IMR-90 (cell line): Measurements from ENCODE around the gene DPF1. TPM values are rescaled to one million over a fixed set of nuclear protein-coding genes. Genes with fewer than 3 reads are reported as not detected.

Source experiments
- ATAC-seq: fragments of 200-7000 bp; cut with Tn5 transposase; 2 replicates; pipeline ENCODE4 v1.9.1; 2020; ENCODE audit warnings: low read depth, mild to moderate bottlenecking, moderate library complexity
- BruUV-seq: library from RNA; stranded (reverse); fragments of 400-500 nt; replicated peaks from 2 replicates; lab custom pipeline; 2021; lab: Mats Ljungman, UMichigan
- CTCF ChIA-PET: fragments of 300-600 bp; formaldehyde crosslinking; extraction: SDS; loops from one replicate; lab custom pipeline; 2021; ENCODE audit warnings: antibody characterized with exemption; lab: Yijun Ruan, JAX
- POLR2A ChIA-PET: fragments of 300-600 bp; sonication (Branson Sonifier 250); formaldehyde crosslinking; loops from one replicate; lab custom pipeline; 2022; ENCODE audit warnings: antibody characterized with exemption; ENCODE audit not compliant: unreplicated experiment; lab: Charles Lee
- DNase-seq: peaks from one replicate; pipeline ENCODE4 v3.0.0; 2013
- H2AFZ ChIP-seq: replicated peaks from 2 replicates; pipeline ENCODE3; 2013; ENCODE audit warnings: low read length, mild to moderate bottlenecking; ENCODE audit not compliant: poor library complexity
- H2AK5ac ChIP-seq: 2 replicates; pipeline ENCODE4 v1.6.1; 2013; ENCODE audit warnings: low read depth, low read length, inconsistent platforms
- H2AK9ac ChIP-seq: replicated peaks from 2 replicates; pipeline ENCODE3; 2013; ENCODE audit warnings: mild to moderate bottlenecking, low read depth, low read length, moderate library complexity; ENCODE audit not compliant: poor library complexity
- H2BK120ac ChIP-seq: 2 replicates; pipeline ENCODE4 v1.6.1; 2013; ENCODE audit warnings: low read depth, low read length, inconsistent platforms
- H2BK15ac ChIP-seq: 3 replicates; pipeline ENCODE4 v1.6.1; 2013; ENCODE audit warnings: low read depth, low read length, inconsistent platforms
- H2BK20ac ChIP-seq: 2 replicates; pipeline ENCODE4 v1.6.1; 2013; ENCODE audit warnings: low read depth, mild to moderate bottlenecking, inconsistent platforms, low read length, moderate library complexity
- H2BK5ac ChIP-seq: 2 replicates; pipeline ENCODE4 v1.6.1; 2013; ENCODE audit warnings: mild to moderate bottlenecking, low read depth, low read length, inconsistent platforms; ENCODE audit not compliant: poor library complexity, severe bottlenecking
- H3K14ac ChIP-seq: replicated peaks from 2 replicates; pipeline ENCODE4 v1.6.1; 2013; ENCODE audit warnings: low read depth, low read length, inconsistent platforms
- H3K18ac ChIP-seq: 2 replicates; pipeline ENCODE4 v1.6.1; 2013; ENCODE audit warnings: low read depth, low read length, control low read depth
- H3K23ac ChIP-seq: 2 replicates; pipeline ENCODE4 v1.6.1; 2013; ENCODE audit warnings: low read depth, low read length, inconsistent platforms
- H3K27ac ChIP-seq: 2 replicates; pipeline ENCODE4 v1.5.1; 2013; ENCODE audit warnings: mild to moderate bottlenecking, control low read depth, low read length; ENCODE audit not compliant: insufficient read depth
- H3K27me3 ChIP-seq: 2 replicates; pipeline ENCODE4 v1.6.1; 2013; ENCODE audit warnings: low read length; ENCODE audit not compliant: control insufficient read depth, insufficient read depth
- H3K36me3 ChIP-seq: 2 replicates; pipeline ENCODE4 v1.6.1; 2013; ENCODE audit warnings: low read length, mixed read lengths; ENCODE audit not compliant: control insufficient read depth, insufficient read depth
- H3K4ac ChIP-seq: 2 replicates; pipeline ENCODE4 v1.6.1; 2013; ENCODE audit warnings: low read depth, low read length, inconsistent platforms
- H3K4me1 ChIP-seq: 2 replicates; pipeline ENCODE4 v1.6.1; 2013; ENCODE audit warnings: low read length, mixed read lengths; ENCODE audit not compliant: control insufficient read depth, insufficient read depth
- H3K4me2 ChIP-seq: 2 replicates; pipeline ENCODE4 v1.6.1; 2013; ENCODE audit warnings: low read depth, mild to moderate bottlenecking, control low read depth, low read length, moderate library complexity
- H3K4me3 ChIP-seq: 2 replicates; pipeline ENCODE4 v1.5.1; 2013; ENCODE audit warnings: low read depth, mild to moderate bottlenecking, control low read depth, low read length, moderate library complexity; ENCODE audit not compliant: insufficient read depth
- H3K56ac ChIP-seq: 2 replicates; pipeline ENCODE4 v1.6.1; 2013; ENCODE audit warnings: low read length, inconsistent platforms; ENCODE audit not compliant: insufficient read depth; ENCODE audit errors: extremely low read depth
- H3K79me1 ChIP-seq, 2 experiments: 2 replicates each; pipeline ENCODE4 v1.6.1; 2013; ENCODE audit warnings: low read length in 2 of 2, inconsistent platforms in 1 of 2, low read depth in 1 of 2
- H3K9ac ChIP-seq: 2 replicates; pipeline ENCODE4 v1.6.1; 2013; ENCODE audit warnings: low read depth, low read length, control low read depth
- H3K9me1 ChIP-seq: 2 replicates; pipeline ENCODE4 v1.6.1; 2013; ENCODE audit warnings: low read length, inconsistent platforms; ENCODE audit not compliant: insufficient read depth
- H3K9me3 ChIP-seq: 2 replicates; pipeline ENCODE4 v1.6.1; 2013; ENCODE audit warnings: low read length; ENCODE audit not compliant: control insufficient read depth, insufficient read depth
- H4K20me1 ChIP-seq: 2 replicates; pipeline ENCODE4 v1.6.1; 2013; ENCODE audit warnings: low read length, inconsistent platforms; ENCODE audit not compliant: insufficient read depth
- H4K5ac ChIP-seq: 2 replicates; pipeline ENCODE4 v1.6.1; 2013; ENCODE audit warnings: mild to moderate bottlenecking, low read depth, low read length, control low read depth
- H4K8ac ChIP-seq, 2 experiments: 2 replicates each; pipeline ENCODE4 v1.6.1; 2013; ENCODE audit warnings: low read depth in 2 of 2, low read length in 2 of 2, control low read depth in 1 of 2, inconsistent platforms in 1 of 2
- H4K91ac ChIP-seq: 2 replicates; pipeline ENCODE4 v1.6.1; 2013; ENCODE audit warnings: low read depth, low read length, inconsistent platforms; ENCODE audit not compliant: insufficient read depth
- BHLHE40 ChIP-seq: fragments of 150-350 bp; IDR thresholded peaks from 2 replicates; pipeline ENCODE4 v1.6.1; 2016; ENCODE audit warnings: mild to moderate bottlenecking, low read depth, low read length
- CEBPB ChIP-seq: IDR thresholded peaks from 2 replicates; pipeline ENCODE4 v1.6.1; 2012; ENCODE audit warnings: low read depth, low read length, improper control_type of control experiment
- CHD1 ChIP-seq: IDR thresholded peaks from 2 replicates; pipeline ENCODE4 v1.6.1; 2012; ENCODE audit warnings: low read depth, low read length, improper control_type of control experiment
- ELK1 ChIP-seq: fragments of 150-350 bp; IDR thresholded peaks from 2 replicates; pipeline ENCODE4 v1.6.1; 2016; ENCODE audit warnings: low read depth, mild to moderate bottlenecking, low read length, moderate library complexity, borderline replicate concordance
- FOS ChIP-seq: fragments of 150-350 bp; IDR thresholded peaks from 2 replicates; pipeline ENCODE4 v1.6.1; 2016; ENCODE audit warnings: low read depth, low read length
- MXI1 ChIP-seq: IDR thresholded peaks from 2 replicates; pipeline ENCODE4 v1.6.1; 2012; ENCODE audit warnings: low read depth, mild to moderate bottlenecking, low read length, moderate library complexity, borderline replicate concordance
- POLR2A ChIP-seq: IDR thresholded peaks from 2 replicates; pipeline ENCODE4 v1.6.1; 2012; ENCODE audit warnings: mild to moderate bottlenecking, low read depth, low read length
- RAD21 ChIP-seq: IDR thresholded peaks from 2 replicates; pipeline ENCODE4 v1.6.1; 2012; ENCODE audit warnings: low read length, improper control_type of control experiment
- RFX5 ChIP-seq: IDR thresholded peaks from 2 replicates; pipeline ENCODE4 v1.8.0; 2012; ENCODE audit warnings: low read depth, mild to moderate bottlenecking, low read length, moderate library complexity
- USF2 ChIP-seq: fragments of 150-350 bp; IDR thresholded peaks from 2 replicates; pipeline ENCODE4 v1.6.1; 2017; ENCODE audit warnings: mild to moderate bottlenecking, antibody characterized with exemption, low read length, low read depth
- WGBS, 2 experiments: methylation state at CpG; one replicate each; pipeline versions ENCODE4 v1.1.5 to v1.1.7; 2013; ENCODE audit warnings: missing lambda C conversion rate in 2 of 2; ENCODE audit not compliant: insufficient read length in 1 of 2; ENCODE audit errors: extremely low coverage in 2 of 2; 5-methylcytosine and 5-hydroxymethylcytosine counted together
- dilution Hi-C: fragments of 300-500 bp; cut with HindIII; formaldehyde crosslinking; loops from one replicate; pipeline ENCODE4 v1.14.3; 2018; ENCODE audit warnings: low sequenced_read_pairs; ENCODE audit not compliant: unreplicated experiment
- in situ Hi-C: fragments of 300-500 bp; cut with MboI; formaldehyde crosslinking; loops from 3 replicates; pipeline ENCODE4 v1.14.3; 2019; ENCODE audit warnings: low sequenced_read_pairs, inconsistent platforms, mixed read lengths
- intact Hi-C: fragments of 100-400 bp; cut with micrococcal nuclease; formaldehyde crosslinking; loops from 2 replicates; pipeline ENCODE4 v1.10.0; 2022
- polyA plus RNA-seq, 3 experiments: library from polyadenylated mRNA; depleted of rRNA; stranded (reverse); fragments of >200 nt; gene quantifications; 2 replicates each; pipeline ENCODE4 v1.2.3, GENCODE V29; 2012; ENCODE audit warnings: low replicate concordance in 1 of 3
- total RNA-seq: library from RNA; depleted of rRNA; stranded (reverse); fragments of >200 nt; gene quantifications from 2 replicates; pipeline ENCODE4 v1.2.3, GENCODE V29; 2012
- TF ChIP-seq, protein P1 (sequence below): conservative IDR thresholded peaks from 2 replicates; pipeline ENCODE4 v1.5.1; 2012; ENCODE audit warnings: mild to moderate bottlenecking, low read depth, low read length, improper control_type of control experiment

DPF1 gene
- total and polyA plus RNA-seq, 2 of the 4 experiments (the other 2 are of a cell fraction) = 3.2 to 5.5 TPM

GRCh38 chr19:38266981-38267597 lies 43.1 kb upstream of the DPF1 start:
- no TSS peak for BruUV-seq
- intact Hi-C loops = no loop called here

More at GRCh38 chr19:38266981-38267597, 43.1 kb upstream of the DPF1 start:
- 39% methylated on average over 11 of the region's 12 CpGs; no CpG with 5 or more reads in 1 of the 2 experiments for WGBS, 2 experiments
- ATAC-seq = peak; percentile 50
- Histone ChIP-seq H2BK120ac (peak overlapping the region; percentile 83), H4K8ac (peak overlapping the region; percentile 46 to 92; a peak in 3 of 4 replicates), H2BK5ac (peak overlapping the region; percentile 73), H3K9me1 (peaks cover 23% of the 10 kb centered on the region), H2AFZ (peak overlapping the region; percentile 80), H3K27ac (peak overlapping the region; percentile 16; the same call in 1 of the 2 replicates), H3K23ac (peak overlapping the region; percentile 60; the same call in 1 of the 2 replicates), H3K4me2 (peak overlapping the region; percentile 24; the same call in 1 of the 2 replicates), H3K18ac (peak overlapping the region; percentile 62; the same call in 1 of the 2 replicates), H3K9me3 (no peaks in the 10 kb centered on the region), H2BK15ac (peak overlapping the region; percentile 80; the same call in 2 of the 3 replicates), H3K4ac (peak overlapping the region; percentile 80), H3K27me3 (no peaks in the 10 kb centered on the region; the same call in 1 of the 2 replicates), H2BK20ac (peak overlapping the region; percentile 90), H3K9ac (no peak overlapping the region), H4K5ac (peak overlapping the region; percentile 82), H2AK5ac (peak overlapping the region; percentile 57), H3K79me1 (no peaks in the 10 kb centered on the region), H3K4me1 (peaks cover 21% of the 10 kb centered on the region), H3K4me3 (no peak overlapping the region), H4K20me1 (no peaks in the 10 kb centered on the region), H4K91ac (peak overlapping the region; percentile 81), H2AK9ac (no peak overlapping the region), H3K36me3 (no peaks in the 10 kb centered on the region), H3K14ac (peak overlapping the region; percentile 90), H3K56ac (no peak overlapping the region)
- in situ Hi-C loops = no loop called here
- ChIA-PET CTCF (no interaction called here), POLR2A (no interaction called here)
- TF ChIP-seq, protein P1, sequence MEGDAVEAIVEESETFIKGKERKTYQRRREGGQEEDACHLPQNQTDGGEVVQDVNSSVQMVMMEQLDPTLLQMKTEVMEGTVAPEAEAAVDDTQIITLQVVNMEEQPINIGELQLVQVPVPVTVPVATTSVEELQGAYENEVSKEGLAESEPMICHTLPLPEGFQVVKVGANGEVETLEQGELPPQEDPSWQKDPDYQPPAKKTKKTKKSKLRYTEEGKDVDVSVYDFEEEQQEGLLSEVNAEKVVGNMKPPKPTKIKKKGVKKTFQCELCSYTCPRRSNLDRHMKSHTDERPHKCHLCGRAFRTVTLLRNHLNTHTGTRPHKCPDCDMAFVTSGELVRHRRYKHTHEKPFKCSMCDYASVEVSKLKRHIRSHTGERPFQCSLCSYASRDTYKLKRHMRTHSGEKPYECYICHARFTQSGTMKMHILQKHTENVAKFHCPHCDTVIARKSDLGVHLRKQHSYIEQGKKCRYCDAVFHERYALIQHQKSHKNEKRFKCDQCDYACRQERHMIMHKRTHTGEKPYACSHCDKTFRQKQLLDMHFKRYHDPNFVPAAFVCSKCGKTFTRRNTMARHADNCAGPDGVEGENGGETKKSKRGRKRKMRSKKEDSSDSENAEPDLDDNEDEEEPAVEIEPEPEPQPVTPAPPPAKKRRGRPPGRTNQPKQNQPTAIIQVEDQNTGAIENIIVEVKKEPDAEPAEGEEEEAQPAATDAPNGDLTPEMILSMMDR = no peak
- TF ChIP-seq RAD21 (no peak), BHLHE40 (peak; percentile 57; the same call in 1 of the 2 replicates), CEBPB (no peak), ELK1 (no peak), MXI1 (no peak), POLR2A (no peak), FOS (0 out of 2 replicates have a peak, but pooled peaks have one; percentile 29), USF2 (no peak), CHD1 (no peak), RFX5 (no peak)
- dilution Hi-C loops = no loop called here
- DNase-seq = peak; percentile 78
